ENCODE results near the gene MAP4K1.

Gene MAP4K1

DNA sequence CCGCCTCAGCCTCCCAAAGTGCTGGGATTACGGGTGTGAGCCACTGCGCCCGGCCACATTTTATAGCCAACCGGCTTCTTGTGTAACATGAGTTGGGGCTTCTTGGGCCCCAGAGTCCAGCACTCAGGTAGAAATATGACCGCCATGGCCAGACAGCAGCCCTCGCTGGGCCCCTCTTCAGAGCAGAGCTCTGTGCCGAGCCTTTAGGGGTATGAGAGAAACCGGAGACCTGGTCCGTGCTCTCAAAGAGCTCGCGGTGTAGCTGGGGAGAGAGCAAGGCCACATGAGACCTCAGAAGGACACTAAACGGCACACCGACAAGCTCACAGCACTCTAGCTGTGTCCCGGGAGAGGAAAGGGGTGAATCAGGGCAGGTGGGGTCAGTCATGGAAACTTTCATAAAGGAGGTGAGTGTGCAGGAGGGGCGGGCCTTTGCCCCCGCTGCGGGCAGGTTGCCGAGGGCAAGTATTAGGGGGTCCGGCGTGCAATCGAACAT is 45.5 kb upstream of the MAP4K1 start:
- no peak for DNase-seq (ENCODE audit: low spot score)
- TF ChIP-seq, protein P1, sequence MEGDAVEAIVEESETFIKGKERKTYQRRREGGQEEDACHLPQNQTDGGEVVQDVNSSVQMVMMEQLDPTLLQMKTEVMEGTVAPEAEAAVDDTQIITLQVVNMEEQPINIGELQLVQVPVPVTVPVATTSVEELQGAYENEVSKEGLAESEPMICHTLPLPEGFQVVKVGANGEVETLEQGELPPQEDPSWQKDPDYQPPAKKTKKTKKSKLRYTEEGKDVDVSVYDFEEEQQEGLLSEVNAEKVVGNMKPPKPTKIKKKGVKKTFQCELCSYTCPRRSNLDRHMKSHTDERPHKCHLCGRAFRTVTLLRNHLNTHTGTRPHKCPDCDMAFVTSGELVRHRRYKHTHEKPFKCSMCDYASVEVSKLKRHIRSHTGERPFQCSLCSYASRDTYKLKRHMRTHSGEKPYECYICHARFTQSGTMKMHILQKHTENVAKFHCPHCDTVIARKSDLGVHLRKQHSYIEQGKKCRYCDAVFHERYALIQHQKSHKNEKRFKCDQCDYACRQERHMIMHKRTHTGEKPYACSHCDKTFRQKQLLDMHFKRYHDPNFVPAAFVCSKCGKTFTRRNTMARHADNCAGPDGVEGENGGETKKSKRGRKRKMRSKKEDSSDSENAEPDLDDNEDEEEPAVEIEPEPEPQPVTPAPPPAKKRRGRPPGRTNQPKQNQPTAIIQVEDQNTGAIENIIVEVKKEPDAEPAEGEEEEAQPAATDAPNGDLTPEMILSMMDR (IDR thresholded peaks at IDR 0.05; ENCODE audit: extremely low read depth, missing control alignments), result no peak

DNA sequence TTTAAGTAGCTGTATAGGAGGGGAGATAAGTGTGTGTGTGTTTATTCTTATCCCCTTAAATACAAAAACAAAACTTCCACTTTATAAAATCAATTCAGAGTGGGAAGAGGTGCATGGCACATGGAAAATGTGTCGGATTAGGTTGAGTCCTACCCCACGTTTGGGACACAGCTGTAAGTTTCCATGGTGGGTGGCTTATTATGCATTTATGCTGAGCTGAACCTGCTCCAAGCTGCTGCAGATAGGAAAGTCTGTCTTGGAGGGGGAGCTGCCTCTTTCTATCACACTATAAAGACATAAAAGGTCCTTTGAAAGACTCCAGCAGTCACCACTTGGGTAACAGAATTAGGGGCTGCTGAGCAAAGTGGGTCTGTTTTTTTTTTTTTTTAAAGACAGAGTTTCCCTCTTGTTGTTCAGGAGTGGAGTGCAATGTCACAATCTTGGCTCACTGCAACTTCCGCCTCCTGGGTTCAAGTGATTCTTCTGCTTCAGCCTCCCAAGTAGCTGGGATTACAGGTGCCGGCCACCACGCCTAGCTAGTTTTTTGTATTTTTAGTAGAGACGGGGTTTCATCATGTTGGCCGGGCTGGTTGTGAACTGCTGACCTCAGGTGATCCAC is 44.9 kb upstream of the MAP4K1 start:
- TF ChIP-seq, protein P1 (IDR thresholded peaks at IDR 0.05; ENCODE audit: extremely low read depth, missing control alignments), result no peak

DNA sequence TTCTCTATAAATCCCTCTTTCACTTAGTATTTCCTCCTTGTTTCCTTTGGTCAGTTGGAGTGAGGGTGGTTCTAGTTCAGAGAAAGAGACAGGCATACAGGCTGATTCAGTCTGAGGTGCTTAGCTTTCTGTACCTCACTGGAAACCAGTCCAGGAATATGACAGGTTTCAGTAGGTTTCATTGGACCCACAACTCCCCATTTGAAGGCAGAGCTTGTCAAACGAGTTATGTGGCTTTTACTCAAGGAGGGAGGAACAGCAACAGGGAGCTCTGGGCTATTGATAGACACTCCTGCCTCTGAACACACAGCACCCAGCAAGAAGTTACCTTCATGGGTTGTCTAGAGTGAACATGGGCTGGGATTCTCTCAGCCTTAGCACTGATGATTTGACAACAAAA is 44.2 kb upstream of the MAP4K1 start:
- DNase-seq (ENCODE audit: low spot score), result no peak
- TF ChIP-seq, protein P1 (IDR thresholded peaks at IDR 0.05; ENCODE audit: extremely low read depth, missing control alignments), result no peak

More for the DNA sequence above, 44.9 kb upstream of the MAP4K1 start:
- DNase-seq (ENCODE audit: low spot score), result no peak

DNA sequence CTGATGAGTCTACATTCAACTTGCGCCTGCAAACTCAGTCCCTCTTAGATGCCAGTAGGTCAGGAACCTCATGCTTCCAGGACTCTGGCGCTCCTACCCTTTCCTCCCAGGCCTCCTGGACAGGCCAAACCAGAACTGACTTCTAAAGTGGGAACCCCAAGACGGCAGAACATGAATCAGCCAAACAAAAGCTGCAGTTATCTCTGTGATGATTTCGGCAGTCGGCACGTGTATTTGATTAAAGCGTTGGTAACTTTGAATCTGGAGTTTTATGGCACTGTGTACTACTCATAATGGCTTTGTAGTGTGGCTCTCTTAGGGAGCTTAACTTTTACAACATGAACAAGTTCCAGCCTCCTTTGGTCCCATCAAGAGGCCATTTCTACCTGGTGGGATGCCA is 43.4 kb upstream of the MAP4K1 start:
- TF ChIP-seq, protein P1 (IDR thresholded peaks at IDR 0.05; ENCODE audit: extremely low read depth, missing control alignments), result no peak

DNA sequence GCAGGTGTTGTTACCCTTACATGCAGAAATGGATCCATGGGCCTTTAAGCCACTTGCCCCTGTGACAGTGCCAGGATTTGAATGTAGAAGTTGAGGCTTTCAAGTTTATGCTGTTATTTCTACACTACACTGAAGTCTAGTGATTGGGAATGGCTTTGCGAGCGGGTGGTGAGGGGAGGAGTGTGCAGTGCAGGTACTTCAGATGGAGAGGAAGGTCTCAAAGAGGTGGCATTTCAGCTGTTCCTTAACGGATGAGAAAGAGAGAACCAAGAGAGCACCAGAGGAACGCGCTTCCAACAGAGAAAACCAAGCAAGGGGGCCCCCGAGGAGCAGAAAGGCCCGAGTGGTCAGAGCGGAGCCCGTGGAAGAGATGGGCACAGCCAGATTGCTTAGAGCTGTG is 43.0 kb upstream of the MAP4K1 start:
- TF ChIP-seq, protein P1 (IDR thresholded peaks at IDR 0.05; ENCODE audit: extremely low read depth, missing control alignments), result no peak
- DNase-seq (ENCODE audit: low spot score), result no peak

More for the DNA sequence above, 43.4 kb upstream of the MAP4K1 start:
- DNase-seq (ENCODE audit: low spot score), result no peak

DNA sequence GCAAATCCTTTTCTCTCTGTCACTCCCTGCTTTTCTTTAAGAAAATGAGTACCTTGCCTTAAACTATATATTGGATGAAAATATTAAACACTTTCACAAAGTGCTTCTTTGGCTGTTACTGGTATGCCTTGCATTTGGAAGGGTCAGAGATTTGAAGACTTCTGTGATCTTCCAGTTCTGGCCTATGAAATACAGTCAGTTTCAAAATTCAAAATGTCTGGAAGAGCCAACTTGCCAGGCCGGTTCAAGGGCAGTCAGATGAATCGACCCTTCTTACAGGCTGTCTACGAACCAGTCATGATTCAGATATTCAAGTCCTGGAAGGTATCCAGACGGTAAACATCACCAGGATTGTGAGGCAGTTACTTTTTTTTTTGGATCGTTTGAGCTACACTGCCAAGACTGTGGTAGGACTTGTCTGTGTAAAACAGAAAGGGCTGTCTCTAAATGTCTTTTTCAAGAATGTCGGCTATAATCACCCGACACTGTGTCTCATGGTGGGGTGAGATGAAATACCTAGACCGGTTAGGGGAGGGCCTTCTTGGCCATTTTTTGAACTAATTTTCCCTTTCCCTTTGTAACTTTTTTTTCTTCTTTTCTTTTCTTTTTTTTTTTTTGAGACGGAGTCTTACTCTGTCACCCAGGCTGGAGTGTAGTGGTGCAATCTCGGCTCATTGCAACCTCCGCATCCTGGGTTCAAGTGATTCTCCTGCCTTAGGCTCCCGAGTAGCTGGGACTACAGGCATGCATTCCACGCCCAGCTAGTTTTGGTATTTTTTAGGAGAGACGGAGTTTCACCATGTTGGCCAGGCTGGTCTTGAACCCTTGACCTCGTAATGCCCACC is 40.9 kb upstream of the MAP4K1 start:
- TF ChIP-seq, protein P1 (IDR thresholded peaks at IDR 0.05; ENCODE audit: extremely low read depth, missing control alignments), result no peak
- DNase-seq (ENCODE audit: low spot score), result no peak

DNA sequence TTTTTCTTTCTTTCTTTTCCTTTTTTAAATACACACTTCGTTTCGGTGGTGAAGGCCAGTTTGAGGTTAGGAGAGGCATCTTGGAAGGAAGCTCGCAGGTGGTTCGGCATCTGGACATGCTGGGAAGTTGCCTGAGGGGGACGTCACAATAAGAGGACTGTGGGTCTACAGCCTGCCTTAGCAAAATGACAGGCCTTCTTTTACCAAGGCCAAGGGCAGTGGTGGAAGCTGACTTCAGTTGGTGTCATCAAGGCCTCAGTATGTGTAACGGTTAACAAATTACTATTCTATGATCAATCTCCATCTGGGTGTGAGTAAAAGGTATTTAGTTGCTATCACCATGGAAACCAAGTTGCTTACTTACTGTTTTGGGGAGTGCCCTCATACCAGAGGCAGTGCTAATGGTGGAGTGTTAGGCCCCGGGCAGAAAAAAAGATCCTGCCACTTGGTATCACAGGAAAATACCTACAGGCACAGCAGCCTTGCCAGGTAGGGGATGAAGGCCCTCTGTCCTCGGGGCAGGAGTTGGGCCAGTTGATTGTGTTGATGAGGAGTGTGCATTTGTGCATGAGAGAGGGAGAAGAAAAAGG is 40.0 kb upstream of the MAP4K1 start:
- TF ChIP-seq, protein P1 (IDR thresholded peaks at IDR 0.05; ENCODE audit: extremely low read depth, missing control alignments), result no peak
- no peak for DNase-seq (ENCODE audit: low spot score)

Data from GM20000 (cell line).